ENCODE data around the gene OMP.

The OMP gene

GRCh38 chr11:77148963-77149715, 46.5 kb downstream of the OMP start:
- no peak for DNase-seq
- Histone ChIP-seq H3K27ac (ENCODE audit: low read length, poor library complexity, severe bottlenecking) (no peak overlapping the region), H2BK15ac (ENCODE audit: low read depth, poor library complexity, severe bottlenecking) (no peak overlapping the region), H3K23ac (ENCODE audit: low read length in 2 of 2) (no peak overlapping the region), H4K8ac (ENCODE audit: low read length) (no peak overlapping the region), H2AFZ (ENCODE audit: low read depth, low read length) (no peak overlapping the region), H3K4ac (ENCODE audit: low read depth in 1 of 2, low read length in 2 of 2) (no peak overlapping the region), H2AK5ac (ENCODE audit: low read length, severe bottlenecking) (no peak overlapping the region), H3K18ac (ENCODE audit: low read depth in 1 of 2, low read length in 2 of 2) (no peak overlapping the region), H3K4me1 (ENCODE audit: control insufficient read depth, insufficient read depth, low read depth, low read length) (peaks cover 13% of the 10 kb centered on the region), H3K4me2 (ENCODE audit: low read length, poor library complexity, severe bottlenecking) (no peak overlapping the region), H2BK12ac (ENCODE audit: low read length in 2 of 2) (no peak overlapping the region), H2BK5ac (ENCODE audit: low read depth, low read length, poor library complexity, severe bottlenecking) (no peak overlapping the region), H3K14ac (ENCODE audit: low read length in 2 of 2) (no peak overlapping the region), H3K79me1 (replicated peaks; ENCODE audit: low read length, poor library complexity, severe bottlenecking) (no peaks in the 10 kb centered on the region), H4K91ac (ENCODE audit: low read length) (no peak overlapping the region), H2BK120ac (ENCODE audit: low read depth, low read length) (no peak overlapping the region), H3K27me3 (ENCODE audit: control insufficient read depth in 1 of 2, insufficient read depth in 1 of 2, low read length in 2 of 2) (peaks cover 8 to 50% of the 10 kb centered on the region in 2 experiments), H3K9me3 (ENCODE audit: control insufficient read depth, low read length) (no peaks in the 10 kb centered on the region), H3K9ac (ENCODE audit: low read length) (no peak overlapping the region), H3K36me3 (ENCODE audit: control insufficient read depth in 1 of 2, insufficient read depth in 2 of 2, low read depth in 1 of 2, low read length in 2 of 2) (no peaks in the 10 kb centered on the region), H3K4me3 (ENCODE audit: insufficient read depth in 1 of 2, low read depth in 1 of 2, low read length in 2 of 2) (no peak overlapping the region)
- WGBS = 86% methylated on average over 8 of the region's 8 CpGs

DNA sequence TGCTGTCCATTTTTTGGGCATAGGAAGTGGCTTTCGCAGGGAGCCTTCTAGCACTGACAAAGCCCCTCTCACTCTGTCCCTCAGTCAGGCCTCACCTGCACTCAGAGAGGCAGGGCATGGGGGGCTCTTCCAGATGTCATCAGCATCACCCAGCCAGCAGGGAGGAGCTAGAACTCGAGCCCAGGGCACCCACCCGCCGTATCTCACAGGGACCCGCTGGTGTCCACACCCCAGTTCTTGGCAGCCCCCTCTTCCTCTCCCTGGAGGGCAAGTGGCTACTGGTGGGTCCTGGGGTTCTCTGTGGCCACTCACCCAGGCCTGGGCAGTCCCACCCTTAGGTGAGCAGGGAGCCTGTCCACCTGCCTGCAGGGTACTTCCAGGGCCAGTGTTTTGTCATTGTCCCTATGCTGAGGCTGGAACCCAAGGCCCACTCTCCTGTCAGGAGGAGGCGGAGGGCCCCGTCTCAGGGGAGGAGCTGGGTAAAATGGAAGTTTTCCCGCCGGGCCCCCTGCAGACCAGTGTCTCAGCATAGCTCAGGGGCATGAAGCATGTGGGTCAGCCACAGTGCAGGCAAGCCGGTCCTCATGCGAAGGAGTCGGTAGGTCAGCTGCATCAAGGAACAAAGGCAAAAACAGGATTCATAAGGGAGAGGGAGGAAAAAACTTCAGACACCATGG, 47.2 kb downstream of the OMP start:
- H3K27ac ChIP-seq (ENCODE audit: low read length, poor library complexity, severe bottlenecking) = no peak overlapping the region
- H3K4me2 ChIP-seq (ENCODE audit: low read length, poor library complexity, severe bottlenecking) = no peak overlapping the region
- 75% methylated on average over 12 of the region's 12 CpGs for WGBS

GRCh38 chr11:77150836-77151235, 48.2 kb downstream of the OMP start:
- no peaks in the 10 kb centered on the region for H3K36me3 ChIP-seq (ENCODE audit: control insufficient read depth in 1 of 2, insufficient read depth in 2 of 2, low read depth in 1 of 2, low read length in 2 of 2)
- no peak overlapping the region for H3K4me2 ChIP-seq (ENCODE audit: low read length, poor library complexity, severe bottlenecking)
- no peak overlapping the region for H3K4me3 ChIP-seq (ENCODE audit: insufficient read depth in 1 of 2, low read depth in 1 of 2, low read length in 2 of 2)
- no peak overlapping the region for H2BK5ac ChIP-seq (ENCODE audit: low read depth, low read length, poor library complexity, severe bottlenecking)
- no peak overlapping the region for H3K4ac ChIP-seq (ENCODE audit: low read depth in 1 of 2, low read length in 2 of 2)
- H3K79me1 ChIP-seq (replicated peaks; ENCODE audit: low read length, poor library complexity, severe bottlenecking) = no peaks in the 10 kb centered on the region
- no peak overlapping the region for H3K9ac ChIP-seq (ENCODE audit: low read length)
- H2AFZ ChIP-seq (ENCODE audit: low read depth, low read length) = no peak overlapping the region
- H3K27ac ChIP-seq (ENCODE audit: low read length, poor library complexity, severe bottlenecking) = no peak overlapping the region
- no peak overlapping the region for H3K14ac ChIP-seq (ENCODE audit: low read length in 2 of 2)
- no peak overlapping the region for H3K23ac ChIP-seq (ENCODE audit: low read length in 2 of 2)
- H3K4me1 ChIP-seq (ENCODE audit: control insufficient read depth, insufficient read depth, low read depth, low read length) = peaks cover 13% of the 10 kb centered on the region
- H3K9me3 ChIP-seq (ENCODE audit: control insufficient read depth, low read length) = no peaks in the 10 kb centered on the region
- DNase-seq = no peak
- H4K91ac ChIP-seq (ENCODE audit: low read length) = no peak overlapping the region
- H2BK12ac ChIP-seq (ENCODE audit: low read length in 2 of 2) = no peak overlapping the region
- H3K18ac ChIP-seq (ENCODE audit: low read depth in 1 of 2, low read length in 2 of 2) = no peak overlapping the region
- no peak overlapping the region for H2BK15ac ChIP-seq (ENCODE audit: low read depth, poor library complexity, severe bottlenecking)
- no peak overlapping the region for H2AK5ac ChIP-seq (ENCODE audit: low read length, severe bottlenecking)
- peaks cover 11 to 57% of the 10 kb centered on the region in 2 experiments for H3K27me3 ChIP-seq (ENCODE audit: control insufficient read depth in 1 of 2, insufficient read depth in 1 of 2, low read length in 2 of 2)
- WGBS = 89% methylated on average over 10 of the region's 10 CpGs
- H2BK120ac ChIP-seq (ENCODE audit: low read depth, low read length) = no peak overlapping the region
- no peak overlapping the region for H4K8ac ChIP-seq (ENCODE audit: low read length)

More for the DNA sequence above, 47.2 kb downstream of the OMP start:
- Histone ChIP-seq H4K8ac (ENCODE audit: low read length) (no peak overlapping the region), H3K4me1 (ENCODE audit: control insufficient read depth, insufficient read depth, low read depth, low read length) (peaks cover 13% of the 10 kb centered on the region), H3K14ac (ENCODE audit: low read length in 2 of 2) (no peak overlapping the region), H2BK120ac (ENCODE audit: low read depth, low read length) (no peak overlapping the region), H2BK12ac (ENCODE audit: low read length in 2 of 2) (no peak overlapping the region), H3K4me3 (ENCODE audit: insufficient read depth in 1 of 2, low read depth in 1 of 2, low read length in 2 of 2) (no peak overlapping the region), H3K4ac (ENCODE audit: low read depth in 1 of 2, low read length in 2 of 2) (no peak overlapping the region), H3K18ac (ENCODE audit: low read depth in 1 of 2, low read length in 2 of 2) (no peak overlapping the region), H3K23ac (ENCODE audit: low read length in 2 of 2) (no peak overlapping the region), H2BK15ac (ENCODE audit: low read depth, poor library complexity, severe bottlenecking) (no peak overlapping the region), H2AFZ (ENCODE audit: low read depth, low read length) (no peak overlapping the region), H3K9ac (ENCODE audit: low read length) (no peak overlapping the region), H4K91ac (ENCODE audit: low read length) (no peak overlapping the region), H3K27me3 (ENCODE audit: control insufficient read depth in 1 of 2, insufficient read depth in 1 of 2, low read length in 2 of 2) (peaks cover 8 to 52% of the 10 kb centered on the region in 2 experiments), H2BK5ac (ENCODE audit: low read depth, low read length, poor library complexity, severe bottlenecking) (no peak overlapping the region), H3K79me1 (replicated peaks; ENCODE audit: low read length, poor library complexity, severe bottlenecking) (no peaks in the 10 kb centered on the region), H2AK5ac (ENCODE audit: low read length, severe bottlenecking) (no peak overlapping the region), H3K9me3 (ENCODE audit: control insufficient read depth, low read length) (no peaks in the 10 kb centered on the region), H3K36me3 (ENCODE audit: control insufficient read depth in 1 of 2, insufficient read depth in 2 of 2, low read depth in 1 of 2, low read length in 2 of 2) (no peaks in the 10 kb centered on the region)
- no peak for DNase-seq

DNA sequence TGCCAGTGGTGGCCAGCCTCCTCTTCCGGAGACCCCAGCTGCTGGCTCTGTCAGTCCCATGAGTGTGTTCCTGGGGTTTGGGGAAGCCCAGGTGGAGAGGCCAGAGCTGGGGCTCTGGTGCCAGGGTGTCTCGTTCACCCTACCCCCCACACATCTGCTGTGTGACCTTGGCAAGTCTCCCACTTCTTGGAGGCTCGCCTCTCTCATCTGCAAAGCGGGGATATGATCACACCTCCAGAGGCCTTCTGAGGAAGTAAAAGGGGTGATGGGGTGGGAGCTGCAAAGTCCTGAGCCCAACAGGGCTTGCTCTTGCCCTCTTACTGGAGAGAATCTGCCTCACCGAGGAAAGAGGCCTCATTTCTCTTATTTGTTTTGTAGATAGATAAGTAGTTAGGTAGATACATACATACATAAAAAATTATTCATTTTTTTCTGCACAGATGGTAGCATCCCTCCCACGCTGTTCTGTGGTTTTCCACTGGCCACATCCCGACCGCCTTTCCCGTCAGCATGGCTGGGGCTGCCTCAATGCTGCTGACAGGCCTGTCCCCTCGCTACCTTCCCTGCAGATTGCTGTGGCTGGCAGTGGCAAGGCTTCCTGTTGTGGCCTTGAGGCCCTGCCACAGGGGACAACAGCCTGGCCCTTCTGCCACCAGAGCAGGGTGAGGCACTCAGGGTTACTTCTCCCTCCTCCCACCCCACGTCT, 49.3 kb downstream of the OMP start:
- Histone ChIP-seq H3K23ac (ENCODE audit: low read length in 2 of 2) (no peak overlapping the region), H3K36me3 (ENCODE audit: control insufficient read depth in 1 of 2, insufficient read depth in 2 of 2, low read depth in 1 of 2, low read length in 2 of 2) (no peaks in the 10 kb centered on the region), H3K4ac (ENCODE audit: low read depth in 1 of 2, low read length in 2 of 2) (no peak overlapping the region), H3K9ac (ENCODE audit: low read length) (no peak overlapping the region), H2BK120ac (ENCODE audit: low read depth, low read length) (no peak overlapping the region), H2BK5ac (ENCODE audit: low read depth, low read length, poor library complexity, severe bottlenecking) (no peak overlapping the region), H3K27me3 (ENCODE audit: control insufficient read depth in 1 of 2, insufficient read depth in 1 of 2, low read length in 2 of 2) (peaks cover 5 to 49% of the 10 kb centered on the region in 2 experiments), H3K4me2 (ENCODE audit: low read length, poor library complexity, severe bottlenecking) (no peak overlapping the region), H2BK15ac (ENCODE audit: low read depth, poor library complexity, severe bottlenecking) (no peak overlapping the region), H3K18ac (ENCODE audit: low read depth in 1 of 2, low read length in 2 of 2) (no peak overlapping the region), H3K79me1 (replicated peaks; ENCODE audit: low read length, poor library complexity, severe bottlenecking) (no peaks in the 10 kb centered on the region), H2AFZ (ENCODE audit: low read depth, low read length) (no peak overlapping the region), H2BK12ac (ENCODE audit: low read length in 2 of 2) (no peak overlapping the region), H3K14ac (ENCODE audit: low read length in 2 of 2) (no peak overlapping the region), H4K91ac (ENCODE audit: low read length) (no peak overlapping the region), H3K9me3 (ENCODE audit: control insufficient read depth, low read length) (no peaks in the 10 kb centered on the region), H4K8ac (ENCODE audit: low read length) (no peak overlapping the region), H2AK5ac (ENCODE audit: low read length, severe bottlenecking) (no peak overlapping the region), H3K4me1 (ENCODE audit: control insufficient read depth, insufficient read depth, low read depth, low read length) (peaks cover 13% of the 10 kb centered on the region), H3K4me3 (ENCODE audit: insufficient read depth in 1 of 2, low read depth in 1 of 2, low read length in 2 of 2) (no peak overlapping the region), H3K27ac (ENCODE audit: low read length, poor library complexity, severe bottlenecking) (no peak overlapping the region)
- 93% methylated on average over 7 of the region's 11 CpGs for WGBS
- no peak for DNase-seq

All from mesenchymal stem cell (in vitro differentiated cells and primary cell).